ENCODE data around the gene COX15.

DNA sequence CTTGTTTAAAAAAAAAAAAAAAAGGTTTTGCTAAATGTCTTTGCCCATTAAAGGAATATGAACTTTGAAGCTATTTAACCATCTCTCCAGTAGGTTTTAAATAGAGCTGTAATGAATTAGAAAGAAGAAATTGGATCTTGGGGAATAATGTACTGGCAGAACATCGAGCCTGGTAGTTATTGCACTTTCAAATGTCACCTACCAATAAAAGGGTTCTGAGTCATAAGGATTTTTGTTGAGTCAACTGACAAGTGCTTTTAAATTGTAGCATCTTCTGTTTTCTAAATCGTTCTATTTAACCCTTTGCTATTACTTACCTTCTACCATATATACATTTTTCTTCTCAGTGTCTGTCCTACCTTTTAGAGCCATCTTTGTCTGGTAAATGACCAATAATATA is 10.8 kb upstream of the COX15 start:
- no peak for TF ChIP-seq ZNF335 (tag by site-specific recombination; conservative IDR thresholded peaks at IDR 0.05)
- TF ChIP-seq MEIS1 (CRISPR knock-in tag; IDR thresholded peaks at IDR 0.05; ENCODE audit: borderline replicate concordance) = no peak
- TF ChIP-seq ZNF777 (tag by site-specific recombination; IDR thresholded peaks at IDR 0.05; ENCODE audit: borderline replicate concordance) = no peak

Measured in HEK293 (cell line).